ENCODE data around the gene ENDOV. TPM values are rescaled to one million over a fixed set of nuclear protein-coding genes. Genes with fewer than 3 reads are reported as not detected.

The ENDOV gene
- total RNA-seq, 2 donors from 2014 or later: 8.8 to 13.0 TPM

DNA sequence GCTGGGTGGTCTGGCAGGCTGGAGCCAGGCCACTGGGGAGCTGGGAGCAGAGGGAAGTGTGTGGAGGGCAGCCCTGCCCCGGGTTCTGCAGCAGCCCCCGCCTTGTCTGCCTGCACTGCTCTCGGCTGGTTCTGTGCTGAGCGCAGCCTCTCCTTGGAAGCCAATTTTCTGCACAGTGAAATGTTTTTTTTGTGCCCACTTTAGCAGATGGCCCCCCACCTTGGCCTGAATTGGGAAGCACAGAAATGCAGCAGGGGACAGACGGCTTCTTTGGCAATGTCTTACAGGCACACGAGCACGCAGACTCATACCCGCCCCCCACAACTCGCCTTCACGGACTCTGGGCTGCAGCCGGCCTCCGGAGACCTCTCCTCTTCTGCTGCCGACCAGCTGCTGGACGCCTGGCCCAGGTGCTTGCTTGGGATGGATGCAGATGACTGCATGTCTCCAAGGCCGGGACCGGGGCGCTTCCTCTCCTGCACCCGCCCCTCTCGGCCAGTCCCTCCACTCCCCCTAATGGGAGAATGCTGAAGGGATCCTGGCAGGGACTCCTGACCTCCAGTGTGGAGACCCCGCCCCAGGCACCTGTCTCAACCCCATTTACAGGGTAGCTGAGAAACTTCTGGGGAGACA is 46.7 kb downstream of the ENDOV start:
- Mint-ChIP-seq H3K9me3 (no peaks in the 10 kb centered on the region), H3K36me3 (no peaks in the 10 kb centered on the region), H3K27ac (no peak overlapping the region)
- no peak for DNase-seq (ENCODE audit: low spot score in 2 of 2)
- ATAC-seq: no peak

DNA sequence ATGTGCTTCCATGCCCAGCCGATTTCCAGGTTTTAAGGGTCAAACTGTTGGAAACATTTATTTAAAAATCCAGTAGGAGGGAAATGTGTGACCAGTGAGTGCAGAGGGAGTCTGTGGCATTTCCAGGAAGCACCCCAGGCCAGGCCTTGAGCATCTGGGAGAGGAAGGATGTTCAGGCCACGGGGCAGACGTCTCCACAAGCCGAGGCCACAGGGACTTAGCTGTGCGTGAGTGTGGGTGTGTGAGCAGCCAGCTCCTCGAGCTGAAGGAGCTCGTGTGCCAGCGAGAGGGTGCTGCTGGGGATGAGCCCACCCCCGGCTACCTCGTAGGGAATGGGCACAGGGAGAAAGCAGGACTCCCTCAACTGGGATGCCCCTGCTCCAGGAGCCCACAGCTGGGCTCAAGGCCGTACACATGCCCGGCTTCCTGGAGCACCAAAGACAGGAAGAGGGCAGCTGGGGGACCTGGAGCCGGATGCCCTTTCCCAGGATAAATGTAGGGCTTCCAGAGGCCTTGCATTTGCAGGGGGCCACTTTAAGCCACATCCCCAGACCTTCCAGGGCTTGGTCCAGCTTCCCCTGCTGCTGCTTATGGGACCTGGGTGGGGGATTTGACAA is 48.9 kb downstream of the ENDOV start:
- ATAC-seq (no peak), DNase-seq (ENCODE audit: low spot score in 2 of 2) (no peak)
- H3K9me3 Mint-ChIP-seq: no peaks in the 10 kb centered on the region
- no peak overlapping the region for H3K27ac Mint-ChIP-seq
- H3K36me3 Mint-ChIP-seq: peaks cover 0 to 5% of the 10 kb centered on the region in 2 donors

DNA sequence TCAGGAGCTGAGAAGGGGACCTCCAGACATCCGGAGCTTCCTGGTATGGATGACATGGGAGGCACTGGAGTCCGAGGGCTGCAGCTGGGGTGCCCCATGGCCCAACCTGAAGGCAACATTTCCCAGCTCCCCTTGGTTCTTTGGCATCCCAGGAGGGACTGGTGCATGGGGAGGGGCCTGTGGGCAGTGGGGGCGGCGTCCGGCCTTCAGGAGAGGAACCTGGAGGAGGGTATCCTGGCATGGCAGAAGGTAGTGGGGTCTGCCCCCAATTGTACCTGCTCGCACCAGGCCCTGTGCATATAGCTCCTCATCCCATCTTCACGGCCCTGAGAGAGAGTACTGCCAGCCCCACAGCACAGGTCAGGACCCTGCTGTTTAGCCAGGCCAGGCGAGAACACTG is 49.5 kb downstream of the ENDOV start:
- Mint-ChIP-seq H3K27ac (peak overlapping the region in 1 of 2 donors; percentile 7), H3K9me3 (no peaks in the 10 kb centered on the region), H3K36me3 (peaks cover 0 to 10% of the 10 kb centered on the region in 2 donors)
- ATAC-seq: peak in 1 of 2 donors; percentile 9
- DNase-seq (ENCODE audit: low spot score in 2 of 2): no peak

DNA sequence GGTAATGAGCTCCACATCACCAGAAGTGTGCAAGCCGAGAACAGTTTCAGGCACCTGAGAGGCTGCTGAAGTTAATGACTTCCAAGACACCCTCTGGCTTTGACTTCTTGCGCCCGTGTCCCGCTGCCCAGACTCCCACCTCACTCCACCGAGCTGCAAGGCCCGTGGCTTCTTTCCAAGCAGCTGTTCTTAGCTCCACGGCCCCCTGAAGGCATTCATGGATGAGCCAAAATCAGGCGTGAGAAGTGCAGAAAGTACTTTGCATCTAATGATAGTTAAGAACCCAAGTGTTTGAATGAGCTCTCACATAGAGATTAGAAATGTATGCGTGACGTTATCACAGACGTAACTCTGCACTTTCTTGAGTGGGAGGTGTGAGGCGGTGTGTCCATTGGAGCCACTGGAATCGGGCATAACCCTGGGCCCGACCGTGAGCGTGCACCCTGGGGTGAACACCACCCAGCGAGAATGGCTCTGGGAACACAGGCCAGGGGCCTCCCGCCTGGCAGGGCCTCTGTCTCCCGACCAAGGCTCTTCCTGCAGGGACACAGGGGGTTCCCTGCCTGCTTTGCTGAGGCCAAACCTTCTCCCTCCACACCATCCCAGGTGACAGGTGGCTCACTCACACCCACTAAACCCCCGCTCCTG is 50.5 kb downstream of the ENDOV start:
- no peak for DNase-seq (ENCODE audit: low spot score in 2 of 2)
- Mint-ChIP-seq H3K9me3 (no peaks in the 10 kb centered on the region), H3K27ac (peak overlapping the region in 1 of 2 donors; percentile 7), H3K36me3 (peaks cover 0 to 14% of the 10 kb centered on the region in 2 donors)
- ATAC-seq: peak in 1 of 2 donors; percentile 4

DNA sequence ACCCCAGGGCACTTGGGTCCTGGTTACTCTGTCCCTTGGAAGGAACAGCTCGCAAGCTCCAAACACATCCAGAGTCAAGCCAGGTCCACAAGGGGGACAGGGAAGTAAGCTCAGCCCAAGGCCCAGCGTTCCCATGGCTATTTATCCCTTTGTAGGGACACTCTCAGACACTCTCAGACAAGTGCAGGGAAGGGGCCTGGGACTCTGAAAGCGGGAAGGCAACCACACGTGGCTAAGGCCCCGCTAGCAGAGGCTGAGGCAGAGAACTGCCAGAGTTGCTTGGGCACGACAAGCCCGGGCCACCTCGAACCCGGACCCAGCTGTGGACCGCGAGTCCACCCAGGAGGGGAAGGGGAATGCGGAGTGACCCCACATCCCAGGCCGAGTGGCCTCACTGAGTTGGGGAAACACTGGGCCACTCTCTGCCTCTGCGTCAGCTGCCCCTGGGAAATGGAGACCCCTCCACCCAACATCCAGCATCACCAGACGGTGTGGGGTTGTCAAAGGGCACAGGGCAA is 51.3 kb downstream of the ENDOV start:
- Mint-ChIP-seq H3K36me3 (peaks cover 0 to 19% of the 10 kb centered on the region in 2 donors), H3K9me3 (no peaks in the 10 kb centered on the region), H3K27ac (no peak overlapping the region)
- DNase-seq (ENCODE audit: low spot score in 2 of 2) (no peak), ATAC-seq (peak in 1 of 2 donors; percentile 6)

DNA sequence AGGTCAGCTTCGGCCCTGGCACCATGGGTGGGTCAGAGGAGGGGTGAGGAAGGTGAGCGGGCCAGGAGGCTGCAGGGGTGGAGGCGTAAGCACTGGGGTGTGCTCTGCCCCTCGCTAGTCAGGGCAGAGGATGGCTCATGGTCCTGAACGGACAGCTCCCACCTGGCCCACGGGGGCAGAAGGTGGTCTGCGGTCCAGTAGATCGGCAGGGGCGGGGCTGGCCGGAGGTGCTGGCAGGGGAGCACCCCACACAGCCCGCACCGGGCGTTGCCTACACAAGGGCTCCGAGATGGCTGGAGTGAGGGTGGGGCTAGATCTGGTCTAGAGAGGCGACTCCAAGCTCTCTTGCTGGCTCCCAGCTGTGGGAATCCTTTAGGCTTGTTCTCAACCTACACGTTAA is 53.3 kb downstream of the ENDOV start:
- DNase-seq (ENCODE audit: low spot score in 2 of 2): no peak
- no peak for ATAC-seq
- peaks cover 0 to 35% of the 10 kb centered on the region in 2 donors for H3K36me3 Mint-ChIP-seq
- H3K9me3 Mint-ChIP-seq: no peaks in the 10 kb centered on the region
- peak overlapping the region in 1 of 2 donors; percentile 16 for H3K27ac Mint-ChIP-seq

DNA sequence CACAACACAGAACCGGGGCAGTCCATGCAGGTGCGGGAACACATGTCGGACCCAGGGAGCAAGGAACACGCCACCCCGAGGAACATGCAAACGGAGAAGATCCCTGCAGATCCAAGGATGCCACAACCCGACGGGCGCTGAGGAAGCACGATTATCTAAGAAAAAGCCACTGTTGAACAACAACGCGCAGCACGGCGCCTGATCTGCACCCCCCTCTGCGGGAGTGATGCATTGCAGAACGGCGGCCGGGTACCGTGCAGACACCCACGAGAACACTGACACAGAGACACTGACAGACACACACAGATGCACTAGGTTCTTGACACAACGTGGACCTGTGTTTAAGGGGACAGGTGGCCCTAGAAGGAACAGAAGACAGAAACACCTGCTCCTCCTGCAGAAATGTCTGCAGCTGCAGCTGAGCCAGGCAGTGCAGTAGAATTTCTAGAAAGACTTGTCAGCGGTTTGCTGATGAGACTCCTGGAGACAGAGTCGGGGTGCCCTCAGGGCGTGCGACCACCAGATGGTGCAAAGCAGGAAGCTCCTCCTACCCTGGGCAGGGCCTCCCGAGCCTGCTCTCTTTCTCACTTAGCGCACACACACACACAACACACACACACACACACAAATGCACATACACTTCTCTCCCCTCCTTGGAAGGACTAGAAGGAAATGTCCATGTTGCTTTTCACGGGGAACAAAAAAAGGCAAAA is 54.0 kb downstream of the ENDOV start:
- Mint-ChIP-seq H3K27ac (no peak overlapping the region), H3K9me3 (no peaks in the 10 kb centered on the region), H3K36me3 (peaks cover 0 to 38% of the 10 kb centered on the region in 2 donors)
- no peak for ATAC-seq
- DNase-seq (ENCODE audit: low spot score in 2 of 2): no peak

DNA sequence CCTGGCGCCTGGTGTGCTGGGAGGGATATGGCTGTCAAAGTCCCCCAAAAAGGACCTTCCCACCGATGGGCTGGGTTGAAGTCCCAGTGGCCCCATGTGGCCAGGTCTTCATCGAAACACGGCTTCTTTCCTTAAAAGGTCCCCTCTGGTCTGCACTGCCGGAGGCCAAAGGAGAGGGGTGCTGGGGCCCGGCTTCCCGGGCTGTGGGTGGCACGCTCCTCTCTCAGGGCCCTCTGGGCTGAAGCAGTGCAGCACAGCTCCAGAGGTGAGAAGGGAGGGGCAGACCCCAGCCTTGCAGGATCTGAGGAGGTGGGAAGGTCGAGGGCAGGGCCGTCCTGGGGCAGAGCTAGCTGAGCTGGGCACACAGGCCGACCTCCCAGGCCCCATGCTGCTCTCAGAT is 54.7 kb downstream of the ENDOV start:
- no peak overlapping the region for H3K27ac Mint-ChIP-seq
- no peak for ATAC-seq
- no peaks in the 10 kb centered on the region for H3K9me3 Mint-ChIP-seq
- DNase-seq (ENCODE audit: low spot score in 2 of 2): no peak
- H3K36me3 Mint-ChIP-seq: peaks cover 0 to 44% of the 10 kb centered on the region in 2 donors

DNA sequence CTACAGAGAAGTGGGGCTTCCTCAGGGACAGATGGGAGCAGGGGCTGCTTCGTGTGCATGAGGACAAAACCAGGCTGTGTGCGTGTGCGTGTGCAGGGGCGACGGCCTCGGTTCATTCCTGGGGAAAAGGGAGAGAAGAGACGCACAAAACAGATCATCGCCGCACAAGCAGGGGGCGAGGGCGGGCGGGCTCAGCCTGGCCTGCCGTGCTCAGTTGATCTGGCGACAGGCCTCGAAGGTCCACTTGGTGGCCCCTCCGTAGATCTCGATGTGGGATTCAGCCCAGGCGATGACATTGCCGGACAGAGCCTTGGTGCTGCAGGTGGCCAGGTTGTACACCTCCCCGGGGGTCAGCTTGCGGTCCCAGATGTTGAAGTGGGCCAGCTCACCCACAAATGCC is 55.6 kb downstream of the ENDOV start:
- no peak for DNase-seq (ENCODE audit: low spot score in 2 of 2)
- no peaks in the 10 kb centered on the region for H3K9me3 Mint-ChIP-seq
- H3K36me3 Mint-ChIP-seq: peaks cover 0 to 48% of the 10 kb centered on the region in 2 donors
- H3K27ac Mint-ChIP-seq: no peak overlapping the region
- ATAC-seq: no peak

DNA sequence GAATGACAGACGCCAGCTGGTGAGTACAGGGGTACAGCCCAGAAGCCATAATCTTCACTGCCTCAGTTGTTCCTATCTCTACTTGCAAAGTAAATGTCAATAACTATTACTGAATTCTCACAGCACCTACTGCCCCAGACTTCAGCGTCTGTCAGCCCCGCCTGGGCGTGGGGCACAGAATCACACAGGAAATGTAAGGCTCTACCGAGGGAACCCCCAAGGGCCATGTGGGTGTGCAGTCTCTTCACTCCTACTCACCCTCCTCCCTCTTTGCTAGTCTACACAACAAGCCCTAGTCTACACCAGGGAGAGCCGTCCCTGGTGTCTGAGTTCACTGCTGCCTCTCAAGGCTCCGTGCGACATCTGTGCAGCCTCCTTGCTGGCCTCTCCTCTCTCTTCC is 57.0 kb downstream of the ENDOV start:
- no peaks in the 10 kb centered on the region for H3K9me3 Mint-ChIP-seq
- peaks cover 0 to 48% of the 10 kb centered on the region in 2 donors for H3K36me3 Mint-ChIP-seq
- H3K27ac Mint-ChIP-seq: no peak overlapping the region
- no peak for ATAC-seq
- DNase-seq (ENCODE audit: low spot score in 2 of 2): no peak

DNA sequence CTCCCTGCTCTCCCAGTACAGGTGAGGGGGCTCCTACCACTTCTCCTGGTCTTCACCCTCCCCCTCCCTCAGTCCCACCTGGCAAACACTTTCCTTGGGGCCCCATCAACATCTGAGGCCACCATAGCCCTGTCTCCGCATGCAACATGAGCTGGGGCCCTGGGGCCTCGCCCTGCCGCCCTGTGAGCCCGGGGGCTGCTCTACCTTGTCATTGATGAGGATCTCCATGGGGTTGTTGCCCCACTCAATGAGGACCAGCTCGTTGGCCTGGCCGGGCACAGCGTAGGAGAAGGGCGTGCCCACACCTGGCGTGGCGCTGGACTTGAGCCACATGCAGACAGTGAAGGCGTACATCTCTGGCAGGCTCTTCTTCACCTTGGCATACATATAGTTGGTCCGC is 58.0 kb downstream of the ENDOV start:
- DNase-seq (ENCODE audit: low spot score in 2 of 2) (no peak), ATAC-seq (no peak)
- Mint-ChIP-seq H3K27ac (no peak overlapping the region), H3K36me3 (peaks cover 0 to 48% of the 10 kb centered on the region in 2 donors), H3K9me3 (no peaks in the 10 kb centered on the region)

DNA sequence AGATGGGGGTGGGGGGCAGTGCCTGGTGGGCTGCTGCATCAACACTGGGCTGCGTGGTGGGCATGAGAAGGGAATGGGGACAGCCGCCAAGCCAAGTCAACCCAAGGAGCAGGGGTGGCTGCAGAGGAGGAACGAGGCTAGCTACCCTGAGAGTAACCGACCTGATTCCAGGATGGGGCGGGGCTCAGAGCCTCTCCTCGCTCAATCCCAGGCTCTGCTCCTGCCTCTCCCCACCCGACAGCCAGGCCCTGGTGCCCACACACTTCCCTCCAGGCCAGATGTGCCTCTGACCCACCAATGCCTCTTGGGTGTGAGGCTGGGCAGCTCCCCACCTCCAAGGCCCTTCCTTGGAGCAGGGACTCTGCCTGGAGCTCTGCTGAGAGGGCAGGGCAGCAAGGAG is 58.7 kb downstream of the ENDOV start:
- DNase-seq (ENCODE audit: low spot score in 2 of 2) (no peak), ATAC-seq (no peak)
- Mint-ChIP-seq H3K36me3 (peaks cover 0 to 45% of the 10 kb centered on the region in 2 donors), H3K9me3 (no peaks in the 10 kb centered on the region), H3K27ac (no peak overlapping the region)

DNA sequence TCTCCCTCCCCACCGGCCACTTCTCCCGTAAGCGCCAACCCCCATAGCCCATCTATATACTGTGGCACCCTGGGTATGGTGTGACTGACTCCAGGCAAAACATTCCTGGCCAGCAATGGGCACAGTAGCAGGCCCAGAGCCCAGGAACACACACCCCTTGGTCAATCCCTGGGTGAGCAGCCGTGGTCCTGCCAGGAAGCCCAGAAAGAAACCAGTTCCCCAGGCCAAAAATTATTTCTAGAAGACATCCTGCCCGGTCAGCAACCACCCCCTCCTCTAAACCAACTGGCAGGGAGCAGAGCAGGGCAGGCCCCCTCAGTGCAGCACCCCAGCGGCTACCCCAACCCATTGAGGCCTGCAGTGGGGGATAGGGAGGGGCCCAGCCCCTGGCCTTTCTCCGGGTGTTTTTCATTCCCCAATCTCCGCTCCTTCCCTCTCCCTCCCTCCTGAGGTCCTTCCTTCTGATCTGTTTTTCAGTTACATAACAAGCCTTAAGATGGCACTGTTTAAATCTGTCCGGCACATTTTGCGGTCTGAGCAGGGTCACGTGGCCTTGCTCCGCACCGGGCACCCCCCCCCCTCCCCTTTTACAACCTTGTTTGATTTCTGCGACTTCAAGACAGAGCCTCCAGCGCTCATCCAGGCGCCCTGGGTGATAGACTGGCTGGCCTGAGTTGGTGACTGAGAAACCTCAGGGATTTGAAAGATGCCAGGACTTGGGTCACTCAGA is 59.4 kb downstream of the ENDOV start:
- no peaks in the 10 kb centered on the region for H3K9me3 Mint-ChIP-seq
- H3K27ac Mint-ChIP-seq: peak overlapping the region; percentile 29 to 44
- DNase-seq (ENCODE audit: low spot score in 2 of 2) (no peak), ATAC-seq (peak; percentile 15 to 29)
- peaks cover 0 to 38% of the 10 kb centered on the region in 2 donors for H3K36me3 Mint-ChIP-seq

DNA sequence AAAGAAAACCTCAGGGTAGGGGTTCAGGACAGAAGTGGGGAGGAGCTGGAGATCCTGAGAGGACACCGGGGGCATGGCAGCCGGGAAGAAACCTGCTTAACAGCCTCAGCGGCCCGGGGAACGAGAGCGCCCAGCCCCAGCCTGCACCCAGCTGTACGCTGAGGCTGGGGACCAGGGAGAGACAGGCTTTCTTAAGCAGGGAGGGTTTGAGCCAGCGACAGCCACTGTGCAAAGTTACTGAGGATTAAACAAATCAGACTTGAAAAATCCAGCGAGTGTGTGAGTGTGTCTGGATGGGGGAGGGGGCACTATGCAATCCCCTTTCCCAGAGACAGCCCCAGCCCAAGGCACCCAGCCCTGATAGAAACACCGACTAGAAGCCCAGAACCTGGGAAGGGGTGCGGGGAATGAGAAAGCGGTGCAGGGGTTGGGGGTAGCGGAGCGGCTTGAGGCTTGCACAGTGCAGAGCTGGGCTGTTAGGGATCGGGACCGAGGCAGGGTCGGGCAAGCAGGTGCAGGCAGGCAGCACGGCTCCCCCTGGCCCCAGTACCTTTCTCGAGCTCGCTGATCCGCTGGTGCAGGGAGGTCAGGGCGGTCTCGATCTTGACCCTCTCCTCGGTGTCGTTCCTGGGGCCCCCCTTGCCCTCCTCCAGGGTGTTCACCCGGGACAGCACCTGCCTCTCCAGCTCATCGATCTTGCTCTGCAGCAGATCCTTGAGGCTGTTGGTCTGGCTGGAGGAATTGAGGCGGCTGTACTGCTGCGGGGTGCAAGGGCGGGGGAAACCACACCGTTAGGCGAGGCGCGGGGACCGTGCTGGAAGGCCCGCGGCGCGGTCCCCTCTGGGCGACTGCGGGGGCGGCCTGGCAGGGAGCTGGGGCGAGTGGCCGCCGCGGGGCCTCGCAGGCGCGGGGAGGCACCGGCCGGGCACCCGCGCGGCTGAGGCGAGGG is 60.3 kb downstream of the ENDOV start:
- Mint-ChIP-seq H3K36me3 (peaks cover 0 to 36% of the 10 kb centered on the region in 2 donors), H3K9me3 (no peaks in the 10 kb centered on the region), H3K27ac (peak overlapping the region; percentile 44 to 55)
- DNase-seq (ENCODE audit: low spot score in 2 of 2) (peak in 1 of 2 donors; percentile 36), ATAC-seq (peak; percentile 44 to 51)

Data from activated naive CD4-positive, alpha-beta T cell treated with anti-CD3 and anti-CD28 coated beads, Interleukin-2, amount 50 U/mL, for 72 hours (primary cell).